DMS 273 (cell line): Measurements from ENCODE around the gene CDH3.

Source experiments
- DNase-seq: peaks from one replicate; lab custom pipeline; 2025; ENCODE audit not compliant: unreplicated experiment; lab: John Stamatoyannopoulos, UW

Gene CDH3

GRCh38 chr16:68734782-68735181 lies 89.7 kb downstream of the CDH3 start:
- no peak for DNase-seq

- DNase-seq: no peak
Observed at GRCh38 chr16:68736561-68736960, 91.5 kb downstream of the CDH3 start.

DNA sequence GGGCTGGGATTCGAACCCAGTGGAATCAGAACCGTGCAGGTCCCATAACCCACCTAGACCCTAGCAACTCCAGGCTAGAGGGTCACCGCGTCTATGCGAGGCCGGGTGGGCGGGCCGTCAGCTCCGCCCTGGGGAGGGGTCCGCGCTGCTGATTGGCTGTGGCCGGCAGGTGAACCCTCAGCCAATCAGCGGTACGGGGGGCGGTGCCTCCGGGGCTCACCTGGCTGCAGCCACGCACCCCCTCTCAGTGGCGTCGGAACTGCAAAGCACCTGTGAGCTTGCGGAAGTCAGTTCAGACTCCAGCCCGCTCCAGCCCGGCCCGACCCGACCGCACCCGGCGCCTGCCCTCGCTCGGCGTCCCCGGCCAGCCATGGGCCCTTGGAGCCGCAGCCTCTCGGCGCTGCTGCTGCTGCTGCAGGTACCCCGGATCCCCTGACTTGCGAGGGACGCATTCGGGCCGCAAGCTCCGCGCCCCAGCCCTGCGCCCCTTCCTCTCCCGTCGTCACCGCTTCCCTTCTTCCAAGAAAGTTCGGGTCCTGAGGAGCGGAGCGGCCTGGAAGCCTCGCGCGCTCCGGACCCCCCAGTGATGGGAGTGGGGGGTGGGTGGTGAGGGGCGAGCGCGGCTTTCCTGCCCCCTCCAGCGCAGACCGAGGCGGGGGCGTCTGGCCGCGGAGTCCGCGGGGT lies 92.1 kb downstream of the CDH3 start, which contains the start of gene CDH1:
Gene CDH1 (plus strand): TSS at position 247 of the 684 bp plus-strand sequence. CDS start 124 bp downstream, at position 371.
- DNase-seq: peak; percentile 50

DNA sequence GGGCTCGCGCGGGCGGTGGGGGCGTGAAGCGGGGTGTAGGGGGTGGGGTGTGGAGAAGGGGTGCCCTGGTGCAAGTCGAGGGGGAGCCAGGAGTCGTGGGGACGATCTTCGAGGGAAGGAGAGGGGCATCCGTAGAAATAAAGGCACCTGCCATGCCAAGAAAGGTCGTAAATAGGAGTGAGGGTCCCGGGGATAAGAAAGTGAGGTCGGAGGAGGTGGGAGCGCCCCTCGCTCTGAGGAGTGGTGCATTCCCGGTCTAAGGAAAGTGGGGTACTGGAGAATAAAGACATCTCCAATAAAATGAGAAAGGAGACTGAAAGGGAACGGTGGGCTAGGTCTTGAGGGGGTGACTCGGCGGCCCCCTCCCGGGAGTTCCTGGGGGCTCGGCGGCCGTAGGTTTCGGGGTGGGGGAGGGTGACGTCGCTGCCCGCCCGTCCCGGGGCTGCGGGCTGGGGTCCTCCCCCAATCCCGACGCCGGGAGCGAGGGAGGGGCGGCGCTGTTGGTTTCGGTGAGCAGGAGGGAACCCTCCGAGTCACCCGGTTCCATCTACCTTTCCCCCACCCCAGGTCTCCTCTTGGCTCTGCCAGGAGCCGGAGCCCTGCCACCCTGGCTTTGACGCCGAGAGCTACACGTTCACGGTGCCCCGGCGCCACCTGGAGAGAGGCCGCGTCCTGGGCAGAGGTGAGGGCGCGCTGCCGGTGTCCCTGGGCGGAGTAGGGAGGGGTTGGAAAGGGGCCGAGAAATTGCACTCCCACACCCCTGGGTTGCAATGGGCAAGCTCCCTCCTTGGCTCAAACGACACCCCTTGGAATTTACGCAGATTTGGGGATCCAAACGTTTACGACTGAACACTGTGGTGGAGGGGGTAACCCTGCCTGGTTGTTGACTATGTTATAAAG lies 92.9 kb downstream of the CDH3 start:
- DNase-seq: peak; percentile 34

GRCh38 chr16:68739964-68740627 lies 95.0 kb downstream of the CDH3 start:
- no peak for DNase-seq

- DNase-seq: no peak
Observed at GRCh38 chr16:68740628-68741346, 95.7 kb downstream of the CDH3 start.

GRCh38 chr16:68743664-68744063 lies 98.6 kb downstream of the CDH3 start:
- DNase-seq: no peak

GRCh38 chr16:68744744-68745280 lies 99.7 kb downstream of the CDH3 start:
- no peak for DNase-seq

- DNase-seq: no peak
Observed at GRCh38 chr16:68746951-68747350, 101.8 kb downstream of the CDH3 start.

DNA sequence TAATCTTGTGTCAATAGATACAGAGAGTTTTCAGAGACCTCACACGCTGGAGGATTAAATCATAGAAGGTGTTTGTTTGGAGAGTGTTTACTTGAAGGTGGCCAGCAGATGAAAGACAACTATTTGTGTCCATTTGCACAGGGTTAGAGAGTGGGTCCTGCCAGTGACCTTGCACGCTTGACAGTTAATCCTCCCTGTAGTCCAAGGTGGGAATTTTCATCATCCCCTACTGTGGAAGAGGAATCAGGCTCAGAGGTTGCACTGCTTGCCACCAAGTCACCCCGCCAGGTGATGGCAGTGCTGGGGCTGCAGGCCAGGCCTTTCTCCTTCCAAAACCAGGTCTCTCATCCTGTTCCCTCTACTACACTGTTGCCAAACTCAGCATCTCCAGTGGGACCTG lies 104.3 kb downstream of the CDH3 start:
- peak; percentile 16 for DNase-seq
